GM19238 (cell line): ENCODE measurements around the gene SLC22A23.

Experiments used
- DNase-seq: peaks from one replicate; pipeline ENCODE4 v3.0.0; 2011; ENCODE audit warnings: low spot score; ENCODE audit not compliant: insufficient read length

SLC22A23 gene

GRCh38 chr6:3406362-3406821, 50.5 kb downstream of the SLC22A23 start:
- no peak for DNase-seq

GRCh38 chr6:3405679-3406078, 51.2 kb downstream of the SLC22A23 start:
- no peak for DNase-seq

- no peak for DNase-seq
Measured at GRCh38 chr6:3405182-3405518, 51.7 kb downstream of the SLC22A23 start.

GRCh38 chr6:3403238-3404173, 53.3 kb downstream of the SLC22A23 start:
- no peak for DNase-seq

GRCh38 chr6:3402310-3403237, 54.3 kb downstream of the SLC22A23 start:
- DNase-seq = no peak

GRCh38 chr6:3400162-3400561, 56.7 kb downstream of the SLC22A23 start:
- no peak for DNase-seq

- no peak for DNase-seq
Measured at GRCh38 chr6:3398755-3399696, 57.8 kb downstream of the SLC22A23 start.

- DNase-seq = no peak
Measured at GRCh38 chr6:3398165-3398562, 58.7 kb downstream of the SLC22A23 start.

GRCh38 chr6:3397229-3398164, 59.4 kb downstream of the SLC22A23 start:
- DNase-seq = no peak

GRCh38 chr6:3396503-3397180, 60.2 kb downstream of the SLC22A23 start:
- DNase-seq = no peak

GRCh38 chr6:3394671-3395070, 62.2 kb downstream of the SLC22A23 start:
- DNase-seq = no peak

- DNase-seq = no peak
Measured at GRCh38 chr6:3393836-3394202, 63.0 kb downstream of the SLC22A23 start.

- no peak for DNase-seq
Measured at GRCh38 chr6:3392930-3393835, 63.7 kb downstream of the SLC22A23 start.

GRCh38 chr6:3391902-3392458, 64.9 kb downstream of the SLC22A23 start:
- no peak for DNase-seq

GRCh38 chr6:3390698-3391097, 66.2 kb downstream of the SLC22A23 start:
- DNase-seq = no peak

GRCh38 chr6:3389390-3390167, 67.3 kb downstream of the SLC22A23 start:
- DNase-seq = no peak

- DNase-seq = no peak
Measured at GRCh38 chr6:3388786-3389185, 68.1 kb downstream of the SLC22A23 start.
